ENCODE data around the gene ASIC5. TPM values are rescaled to one million over a fixed set of nuclear protein-coding genes. Genes with fewer than 3 reads are reported as not detected.

The ASIC5 gene
- total RNA-seq, 1 donor from 2014 or later: not detected

DNA sequence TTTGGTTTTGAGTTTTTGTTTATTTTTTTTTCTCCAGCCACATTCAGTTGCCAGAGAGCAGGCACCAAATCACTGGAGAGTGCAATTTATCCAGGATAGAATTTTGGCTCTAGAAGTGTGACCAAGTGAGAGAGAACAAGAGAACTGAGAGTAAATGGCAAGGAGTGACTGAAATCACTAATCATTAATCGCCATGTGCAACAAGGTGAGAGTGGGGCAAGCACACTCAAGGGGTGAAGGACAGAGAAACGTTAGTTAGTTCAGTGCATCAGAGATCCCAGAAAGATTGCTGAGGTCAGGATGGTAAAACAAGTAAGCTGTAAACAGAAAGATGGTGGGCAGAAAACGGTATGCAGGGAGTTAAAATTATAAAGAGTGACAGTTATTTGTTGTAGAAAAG lies 17.8 kb upstream of the ASIC5 start:
- no peak for DNase-seq (ENCODE audit: low spot score)

DNA sequence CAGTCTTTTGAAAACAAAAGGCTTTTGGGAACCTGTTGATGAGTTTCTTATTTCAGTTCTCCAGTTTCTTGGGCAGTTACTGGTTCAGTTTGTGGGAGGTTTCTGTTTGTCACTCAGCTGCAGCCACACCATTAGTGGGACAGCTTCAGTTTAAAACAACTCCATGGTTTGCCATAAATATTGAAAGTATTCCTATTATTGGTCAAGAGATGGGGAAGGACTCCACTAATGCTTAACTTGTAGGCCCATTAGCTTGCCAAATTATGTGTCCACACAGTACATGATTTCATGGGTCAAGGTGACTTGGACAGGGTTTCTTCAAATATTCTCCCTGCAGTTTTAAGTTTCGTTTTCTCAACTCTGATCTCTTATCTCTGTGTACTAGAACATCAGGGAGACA lies 15.5 kb upstream of the ASIC5 start:
- no peak for DNase-seq (ENCODE audit: low spot score)

GRCh38 chr4:155879767-155880166 lies 13.7 kb upstream of the ASIC5 start:
- DNase-seq (ENCODE audit: low spot score): no peak

DNA sequence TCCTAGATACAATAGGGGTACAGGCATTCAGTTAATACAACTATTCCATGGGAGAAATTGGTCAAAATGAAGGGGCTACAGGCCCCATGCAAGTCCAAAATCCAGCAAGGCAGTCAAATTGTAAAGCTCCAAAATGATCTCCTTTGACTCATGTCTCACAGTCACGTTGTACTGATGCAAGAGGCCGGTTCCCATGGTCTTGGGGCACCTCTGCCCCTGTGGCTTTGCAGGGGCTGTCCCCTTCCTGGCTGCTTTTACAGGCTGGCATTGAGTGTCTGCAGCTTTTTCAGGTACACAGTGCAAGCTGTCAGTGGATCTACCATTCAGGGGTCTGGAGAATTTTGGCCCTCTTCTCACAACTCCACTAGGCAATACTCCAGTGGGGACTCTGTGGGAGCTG lies 12.5 kb upstream of the ASIC5 start:
- DNase-seq (ENCODE audit: low spot score): no peak

GRCh38 chr4:155877971-155878370 lies 11.9 kb upstream of the ASIC5 start:
- DNase-seq (ENCODE audit: low spot score): no peak

DNA sequence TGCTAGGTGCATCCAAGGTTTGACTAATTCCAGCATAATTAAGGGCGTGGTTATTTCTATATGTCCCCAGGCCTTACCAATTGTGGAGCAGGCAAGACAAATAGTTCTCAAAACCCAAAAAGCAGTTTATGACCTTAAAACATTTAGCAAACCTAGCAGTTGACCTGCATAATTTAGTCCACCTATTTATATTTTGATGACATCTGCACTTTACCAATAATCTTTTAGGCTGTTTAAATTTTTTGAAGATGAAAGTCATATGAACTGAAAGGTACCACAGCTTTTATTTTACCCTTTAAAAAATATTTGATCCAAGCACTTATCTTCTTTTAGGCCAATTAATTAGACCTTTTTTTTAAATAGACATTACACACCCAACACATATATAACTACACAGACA lies 9.8 kb upstream of the ASIC5 start:
- no peak for DNase-seq (ENCODE audit: low spot score)

GRCh38 chr4:155855897-155856296 lies 10.2 kb downstream of the ASIC5 start:
- no peak for DNase-seq (ENCODE audit: low spot score)

GRCh38 chr4:155854582-155855226 lies 11.4 kb downstream of the ASIC5 start:
- no peak for DNase-seq (ENCODE audit: low spot score)

GRCh38 chr4:155853189-155853588 lies 12.9 kb downstream of the ASIC5 start:
- no peak for DNase-seq (ENCODE audit: low spot score)

GRCh38 chr4:155849042-155849441 lies 17.0 kb downstream of the ASIC5 start:
- DNase-seq (ENCODE audit: low spot score): no peak

GRCh38 chr4:155846929-155847328 lies 19.1 kb downstream of the ASIC5 start:
- DNase-seq (ENCODE audit: low spot score): no peak

GRCh38 chr4:155842080-155842479 lies 24.0 kb downstream of the ASIC5 start:
- no peak for DNase-seq (ENCODE audit: low spot score)

GRCh38 chr4:155837203-155837796 lies 28.8 kb downstream of the ASIC5 start:
- no peak for DNase-seq (ENCODE audit: low spot score)

DNA sequence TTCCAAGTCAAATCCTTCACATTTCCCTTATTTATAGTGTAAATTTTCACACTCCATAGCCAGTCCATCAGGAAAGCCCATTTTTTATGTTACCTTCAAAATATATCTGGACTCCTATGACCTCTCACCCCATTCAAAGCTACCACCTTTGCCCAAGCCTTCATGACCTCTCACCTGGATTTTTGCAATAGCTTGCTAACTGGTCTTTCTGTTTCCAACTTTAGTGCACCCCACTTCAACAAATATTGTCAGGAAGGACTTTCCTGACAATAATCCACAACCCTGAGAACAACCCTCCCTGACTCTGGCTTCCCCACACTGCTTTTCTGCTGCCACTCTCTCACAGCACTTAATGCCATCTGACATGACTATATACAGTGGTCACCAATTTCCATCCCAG lies 33.4 kb downstream of the ASIC5 start:
- DNase-seq (ENCODE audit: low spot score): no peak

DNA sequence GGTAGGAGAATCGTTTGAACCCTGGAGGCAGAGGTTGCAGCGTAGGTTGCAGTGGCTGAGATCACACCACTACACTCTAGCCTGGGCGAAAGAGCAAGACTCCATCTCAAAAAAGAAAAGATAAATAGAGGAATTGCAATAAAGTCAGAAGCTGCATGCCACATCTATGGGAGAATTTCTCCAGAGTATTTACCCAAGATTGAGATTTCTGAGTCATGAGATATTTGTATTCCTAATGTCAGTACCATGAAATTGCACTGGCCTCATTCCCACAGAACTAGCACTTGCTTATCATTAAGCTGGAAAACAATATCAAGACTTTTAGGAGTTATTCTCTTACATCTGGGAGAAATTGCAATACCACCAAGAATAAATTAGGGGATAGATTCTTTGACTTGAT lies 37.4 kb downstream of the ASIC5 start:
- DNase-seq (ENCODE audit: low spot score): no peak

DNA sequence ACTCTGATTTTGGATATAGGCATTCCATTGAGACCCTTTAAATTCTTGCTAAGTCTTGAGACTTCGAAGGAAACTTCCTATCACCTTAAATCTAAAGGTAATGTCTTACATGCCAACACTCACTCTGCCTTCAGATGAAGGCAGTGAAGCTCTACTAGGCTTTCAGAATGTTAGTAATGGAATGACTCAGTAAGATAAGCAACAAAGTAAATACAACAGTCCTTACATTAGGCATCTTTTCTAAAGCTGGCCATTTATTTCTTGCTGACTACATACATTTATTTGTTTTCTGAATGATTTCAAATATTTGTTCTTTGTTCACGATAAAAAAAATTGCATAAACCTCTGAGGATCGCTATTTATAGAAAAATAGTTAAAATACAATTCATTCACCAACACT lies 43.5 kb downstream of the ASIC5 start:
- DNase-seq (ENCODE audit: low spot score): no peak

DNA sequence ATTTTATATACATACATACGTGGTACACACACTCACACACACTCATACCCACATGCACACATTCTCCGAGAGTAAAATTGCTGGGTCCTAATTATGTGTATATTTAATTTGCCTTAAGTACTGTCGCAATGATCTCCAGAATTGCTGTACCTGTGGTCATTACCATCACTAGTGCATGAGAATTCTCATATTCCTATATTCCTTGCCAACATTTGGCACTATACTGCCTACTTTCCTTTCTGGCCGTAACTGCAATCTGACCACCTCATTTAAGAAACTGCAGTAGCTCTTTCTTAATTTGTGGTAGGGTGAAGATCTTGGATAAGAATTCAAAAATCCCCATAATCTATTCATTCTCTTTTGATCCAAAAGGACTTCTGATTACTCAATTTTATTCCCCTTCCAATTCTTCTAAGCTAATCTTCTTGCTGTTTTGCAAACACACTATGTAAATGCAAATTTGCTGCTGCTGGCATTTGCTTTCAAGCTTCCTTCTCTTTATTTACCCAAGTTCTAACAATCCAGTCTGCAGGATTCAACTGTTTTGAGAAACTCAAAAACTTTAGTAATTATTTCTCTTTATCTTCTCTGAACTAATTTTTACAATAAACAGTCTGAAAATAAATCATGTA lies 45.1 kb downstream of the ASIC5 start:
- DNase-seq (ENCODE audit: low spot score): no peak

- DNase-seq (ENCODE audit: low spot score): no peak
Measured at GRCh38 chr4:155819066-155819465, 47.0 kb downstream of the ASIC5 start.

GRCh38 chr4:155818639-155819038 lies 47.4 kb downstream of the ASIC5 start:
- DNase-seq (ENCODE audit: low spot score): no peak

DNA sequence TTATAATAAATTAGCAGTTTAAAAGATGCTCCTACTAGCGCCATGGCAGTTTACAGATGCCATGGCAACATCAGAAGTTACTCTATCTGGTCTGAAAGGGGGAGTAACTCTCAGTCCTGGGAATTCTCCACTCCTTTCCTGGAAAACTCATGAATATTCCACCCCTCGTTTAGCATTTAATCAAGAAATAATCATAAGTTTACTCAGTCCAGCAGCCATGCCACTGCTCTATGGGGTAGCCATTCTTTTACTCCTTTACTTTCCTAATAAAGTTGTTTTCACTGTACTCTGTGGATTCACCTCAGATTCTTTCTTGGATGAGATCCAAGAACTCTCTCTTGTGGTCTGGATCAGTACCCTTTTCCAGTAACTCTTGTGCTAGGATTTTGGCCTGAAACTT lies 55.0 kb downstream of the ASIC5 start:
- DNase-seq (ENCODE audit: low spot score): no peak

- no peak for DNase-seq (ENCODE audit: low spot score)
Measured at GRCh38 chr4:155809835-155810234, 56.2 kb downstream of the ASIC5 start.

GRCh38 chr4:155807021-155807420 lies 59.1 kb downstream of the ASIC5 start:
- no peak for DNase-seq (ENCODE audit: low spot score)

- no peak for DNase-seq (ENCODE audit: low spot score)
Measured at GRCh38 chr4:155805016-155805415, 61.1 kb downstream of the ASIC5 start.
